Measurements from ENCODE around the gene HFM1.
"Not testable (repeated sequence)": the region's sequence is repeated elsewhere in the genome, so short reads cannot be mapped to it uniquely, and the experiment has no call there.

Gene HFM1, protein sequence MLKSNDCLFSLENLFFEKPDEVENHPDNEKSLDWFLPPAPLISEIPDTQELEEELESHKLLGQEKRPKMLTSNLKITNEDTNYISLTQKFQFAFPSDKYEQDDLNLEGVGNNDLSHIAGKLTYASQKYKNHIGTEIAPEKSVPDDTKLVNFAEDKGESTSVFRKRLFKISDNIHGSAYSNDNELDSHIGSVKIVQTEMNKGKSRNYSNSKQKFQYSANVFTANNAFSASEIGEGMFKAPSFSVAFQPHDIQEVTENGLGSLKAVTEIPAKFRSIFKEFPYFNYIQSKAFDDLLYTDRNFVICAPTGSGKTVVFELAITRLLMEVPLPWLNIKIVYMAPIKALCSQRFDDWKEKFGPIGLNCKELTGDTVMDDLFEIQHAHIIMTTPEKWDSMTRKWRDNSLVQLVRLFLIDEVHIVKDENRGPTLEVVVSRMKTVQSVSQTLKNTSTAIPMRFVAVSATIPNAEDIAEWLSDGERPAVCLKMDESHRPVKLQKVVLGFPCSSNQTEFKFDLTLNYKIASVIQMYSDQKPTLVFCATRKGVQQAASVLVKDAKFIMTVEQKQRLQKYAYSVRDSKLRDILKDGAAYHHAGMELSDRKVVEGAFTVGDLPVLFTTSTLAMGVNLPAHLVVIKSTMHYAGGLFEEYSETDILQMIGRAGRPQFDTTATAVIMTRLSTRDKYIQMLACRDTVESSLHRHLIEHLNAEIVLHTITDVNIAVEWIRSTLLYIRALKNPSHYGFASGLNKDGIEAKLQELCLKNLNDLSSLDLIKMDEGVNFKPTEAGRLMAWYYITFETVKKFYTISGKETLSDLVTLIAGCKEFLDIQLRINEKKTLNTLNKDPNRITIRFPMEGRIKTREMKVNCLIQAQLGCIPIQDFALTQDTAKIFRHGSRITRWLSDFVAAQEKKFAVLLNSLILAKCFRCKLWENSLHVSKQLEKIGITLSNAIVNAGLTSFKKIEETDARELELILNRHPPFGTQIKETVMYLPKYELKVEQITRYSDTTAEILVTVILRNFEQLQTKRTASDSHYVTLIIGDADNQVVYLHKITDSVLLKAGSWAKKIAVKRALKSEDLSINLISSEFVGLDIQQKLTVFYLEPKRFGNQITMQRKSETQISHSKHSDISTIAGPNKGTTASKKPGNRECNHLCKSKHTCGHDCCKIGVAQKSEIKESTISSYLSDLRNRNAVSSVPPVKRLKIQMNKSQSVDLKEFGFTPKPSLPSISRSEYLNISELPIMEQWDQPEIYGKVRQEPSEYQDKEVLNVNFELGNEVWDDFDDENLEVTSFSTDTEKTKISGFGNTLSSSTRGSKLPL (N-terminal part only)

GRCh38 chr1:91404151-91405012, at the start of gene HFM1:
Gene HFM1, minus strand, starts transcription at chr1:91404837. Its CDS starts 3,755 bp downstream, at chr1:91401082.
- DNase-seq = peak; percentile 31

GRCh38 chr1:91454136-91454535, 49.5 kb upstream of the HFM1 start:
- DNase-seq = no peak

- DNase-seq = no peak
These were observed 45.6 kb upstream of the HFM1 start for GRCh38 chr1:91450260-91450659.

DNA sequence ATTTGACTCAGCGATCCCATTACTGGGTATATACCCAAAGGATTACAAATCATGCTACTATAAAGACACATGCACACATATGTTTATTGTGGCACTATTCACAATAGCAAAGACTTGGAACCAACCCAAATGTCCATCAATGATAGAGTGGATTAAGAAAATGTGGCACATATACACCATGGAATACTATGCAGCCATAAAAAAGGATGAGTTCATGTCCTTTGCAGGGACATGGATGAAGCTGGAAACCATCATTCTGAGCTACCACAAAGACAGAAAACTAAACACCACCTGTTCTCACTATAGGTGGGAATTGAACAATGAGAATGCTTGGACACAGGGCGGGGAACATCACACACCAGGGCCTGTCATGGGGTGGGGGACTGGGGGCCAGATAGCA, 43.1 kb upstream of the HFM1 start:
- not testable (repeated sequence) for DNase-seq

- not testable (repeated sequence) for DNase-seq
These were observed 37.3 kb upstream of the HFM1 start for GRCh38 chr1:91441980-91442379.

GRCh38 chr1:91440847-91441246, 36.2 kb upstream of the HFM1 start:
- DNase-seq = no peak

GRCh38 chr1:91439016-91439415, 34.4 kb upstream of the HFM1 start:
- DNase-seq = no peak

DNA sequence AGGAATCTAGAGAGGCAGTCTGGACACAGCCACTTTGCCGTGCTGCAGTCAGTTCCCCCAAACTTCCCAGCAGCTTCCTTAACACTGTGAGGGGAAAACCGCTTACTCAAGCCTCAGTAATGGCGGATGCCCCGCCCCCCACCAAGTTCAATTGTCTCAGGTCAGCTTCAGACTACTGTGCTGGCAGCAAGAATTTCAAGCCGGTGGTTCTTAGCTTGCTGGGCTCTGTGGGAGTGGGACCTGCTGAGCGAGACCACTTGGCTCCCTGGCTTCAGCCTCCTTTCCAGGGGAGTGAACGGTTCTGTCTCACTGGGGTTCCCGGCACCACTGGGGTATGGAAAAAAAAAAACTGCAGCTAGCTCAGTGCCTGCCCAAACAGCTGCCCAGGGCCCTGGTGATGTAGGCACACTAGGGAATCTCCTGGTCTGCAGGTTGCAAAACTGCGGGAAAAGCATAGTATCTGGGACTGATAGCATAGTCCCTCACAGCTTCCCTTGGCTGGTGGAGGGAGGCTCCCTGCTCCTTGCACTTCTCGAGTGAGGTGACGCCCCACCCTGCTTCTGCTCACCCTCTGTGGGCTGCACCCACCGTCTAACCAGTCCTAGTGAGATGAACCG, 23.7 kb upstream of the HFM1 start:
- DNase-seq = no peak

GRCh38 chr1:91427741-91428140, 23.1 kb upstream of the HFM1 start:
- no peak for DNase-seq

GRCh38 chr1:91422523-91422922, 17.9 kb upstream of the HFM1 start:
- DNase-seq = not testable (repeated sequence)

DNA sequence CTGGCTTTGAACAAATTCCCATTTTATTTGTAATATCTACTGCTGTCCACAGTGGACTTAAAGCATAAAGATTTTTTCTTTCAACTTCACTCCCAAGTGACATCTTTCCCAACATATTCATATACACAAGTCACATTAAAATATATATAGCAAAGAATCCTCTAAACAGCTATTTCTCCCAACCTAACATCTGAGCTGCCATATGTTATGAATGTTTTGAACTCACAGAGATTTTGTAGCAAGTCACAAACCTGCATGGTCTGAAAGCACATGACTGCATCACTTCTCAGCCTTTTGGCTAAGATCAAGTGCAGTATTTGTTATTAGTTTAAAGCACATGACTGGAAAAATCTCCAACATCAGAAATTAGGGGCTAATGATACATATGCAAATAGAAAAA, 7.7 kb upstream of the HFM1 start:
- DNase-seq = no peak

DNA sequence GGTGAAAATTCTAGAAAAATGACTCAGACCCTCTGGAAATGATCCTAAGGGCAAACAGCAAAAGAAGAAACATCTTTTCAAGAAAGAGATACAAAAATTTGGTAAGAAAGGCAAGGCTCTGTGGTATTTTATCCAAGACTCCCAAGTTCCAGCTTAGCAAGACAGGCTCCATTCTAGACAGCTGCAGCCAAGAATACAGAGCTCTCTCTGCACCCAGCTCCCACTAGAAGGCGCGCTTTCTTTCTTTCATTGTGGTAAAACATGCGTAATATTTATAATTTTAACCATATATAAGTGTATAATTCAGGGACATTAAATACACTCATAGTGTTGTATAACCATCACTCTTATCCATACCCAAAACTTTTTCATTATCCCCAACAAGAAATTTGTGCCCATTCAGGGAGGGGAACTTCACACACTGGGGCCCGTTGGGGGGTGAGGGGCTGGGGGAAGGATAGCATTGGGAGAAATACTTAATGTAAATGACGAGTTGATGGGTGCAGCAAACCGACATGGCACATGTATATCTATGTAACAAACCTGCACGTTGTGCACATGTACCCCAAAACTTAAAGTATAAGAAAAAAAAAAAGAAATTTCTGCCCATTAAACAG, 2.2 kb upstream of the HFM1 start:
- DNase-seq = no peak

DNA sequence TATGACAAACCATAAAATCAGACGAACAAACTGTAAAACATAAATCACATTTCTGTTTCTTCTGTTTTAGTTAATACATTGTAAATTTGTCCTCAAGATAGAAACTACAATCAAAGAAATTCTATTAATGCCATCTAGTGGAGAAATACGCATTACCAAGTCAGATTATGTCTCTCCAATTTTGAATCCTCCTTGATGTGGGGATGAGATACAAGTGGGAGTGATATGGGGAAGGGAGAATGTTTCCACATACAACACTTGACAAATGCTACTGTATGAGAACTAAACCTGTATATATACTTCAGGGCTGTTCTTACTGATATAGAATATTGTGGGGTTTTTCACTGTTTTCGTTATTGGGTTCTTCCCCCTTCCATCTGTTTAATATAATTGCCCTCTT, 2.6 kb downstream of the HFM1 start:
- no peak for DNase-seq

DNA sequence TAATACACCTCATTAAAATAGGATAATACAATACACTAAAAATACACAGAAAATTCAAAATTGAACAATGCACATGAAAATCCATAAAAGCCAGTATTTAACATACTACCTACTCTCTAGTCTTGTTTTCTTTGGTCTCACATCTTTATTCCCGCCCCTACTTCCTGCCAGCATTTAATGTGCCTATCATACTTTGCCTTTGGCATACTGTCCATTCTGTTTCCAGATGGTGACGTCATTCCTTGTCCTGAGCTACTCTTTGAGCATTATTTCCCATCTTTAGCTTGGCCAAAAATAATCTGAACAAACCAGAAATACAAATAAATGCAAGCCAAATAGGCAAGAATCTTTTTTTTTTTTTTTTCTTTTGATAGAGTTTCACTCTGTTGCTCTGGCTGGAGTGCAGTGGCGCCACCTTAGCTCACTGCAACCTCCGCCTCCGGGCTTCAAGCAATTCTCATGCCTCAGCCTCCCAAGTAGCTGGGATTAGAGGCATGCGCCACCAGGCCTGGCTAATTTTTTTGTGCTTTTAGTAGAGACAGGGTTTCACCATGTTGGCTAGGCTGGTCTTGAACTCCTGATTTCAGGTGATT, 4.4 kb downstream of the HFM1 start:
- DNase-seq = no peak

- no peak for DNase-seq
These were observed 6.3 kb downstream of the HFM1 start for GRCh38 chr1:91398291-91398690.

DNA sequence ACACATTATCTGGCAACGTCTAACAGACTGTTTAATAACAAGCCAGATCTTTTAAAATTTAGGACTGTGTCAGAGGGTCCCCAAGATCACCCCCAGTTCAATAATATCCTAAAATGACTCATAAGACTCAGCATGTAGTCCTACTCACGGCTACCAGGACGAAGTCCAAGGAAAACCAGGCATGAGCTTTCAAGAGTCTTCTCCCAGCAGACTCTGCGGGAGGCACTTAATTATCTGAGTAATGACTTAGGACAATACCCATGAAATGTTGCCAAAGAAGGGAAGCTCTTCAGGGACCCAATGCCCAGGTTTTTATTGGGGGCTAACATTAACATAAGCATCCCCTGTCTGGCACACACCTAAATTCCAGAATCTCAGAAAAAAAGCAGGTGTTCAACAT, 7.0 kb downstream of the HFM1 start:
- no peak for DNase-seq

DNA sequence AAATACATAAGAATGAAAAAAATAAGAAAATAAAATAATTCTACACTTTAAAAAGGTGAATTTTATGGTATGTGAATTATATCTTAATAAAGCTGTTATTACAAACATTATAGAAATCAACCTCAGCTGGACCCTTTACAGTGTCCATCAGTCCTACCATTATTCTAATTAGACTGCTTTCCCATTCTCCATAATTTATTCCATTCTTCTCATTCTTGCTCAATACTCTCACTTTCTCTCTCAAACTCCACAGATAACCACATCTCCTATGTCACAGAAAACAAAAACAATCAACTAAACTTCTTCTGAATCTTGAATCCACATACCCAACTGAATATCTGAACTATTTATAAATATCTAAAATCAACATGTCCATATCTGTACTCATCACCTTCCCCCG, 11.6 kb downstream of the HFM1 start:
- DNase-seq = no peak

DNA sequence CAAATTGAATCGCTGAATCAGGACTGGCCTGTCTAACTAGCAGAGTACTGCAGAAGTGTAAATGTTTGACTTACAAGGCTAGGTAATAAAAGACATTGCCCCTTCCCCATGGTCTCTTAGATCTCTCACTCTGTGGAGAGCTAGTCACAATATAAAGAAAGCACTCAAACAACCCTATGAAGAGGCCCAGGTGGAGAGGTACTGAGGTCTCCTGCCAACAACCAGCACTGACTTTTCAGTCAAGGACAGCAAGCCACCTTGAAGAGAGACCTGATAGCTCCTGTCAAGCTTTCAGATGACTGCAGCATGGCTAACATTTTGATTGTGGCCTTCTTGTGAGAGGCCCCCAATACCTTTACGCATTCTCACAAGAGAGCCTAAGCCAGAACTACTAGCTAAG, 18.5 kb downstream of the HFM1 start:
- DNase-seq = no peak

DNA sequence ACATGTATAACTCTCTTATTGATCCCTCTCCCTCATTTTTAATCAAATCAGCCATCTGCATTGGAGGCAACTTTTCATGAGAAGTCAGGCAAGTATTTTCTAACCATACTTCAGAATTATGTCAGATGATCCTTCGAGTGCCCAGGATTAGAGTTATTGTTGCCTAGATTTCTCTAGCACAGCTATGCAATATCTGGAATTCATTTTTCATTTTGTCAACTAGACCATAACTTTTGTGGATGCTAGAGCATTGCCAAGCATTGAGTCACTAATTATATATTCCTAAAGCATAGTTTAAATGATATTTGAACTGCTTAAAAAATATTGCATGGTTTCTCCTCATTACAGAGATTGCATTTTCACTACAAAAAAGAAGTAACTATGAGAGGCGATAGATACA, 21.2 kb downstream of the HFM1 start:
- DNase-seq = no peak

DNA sequence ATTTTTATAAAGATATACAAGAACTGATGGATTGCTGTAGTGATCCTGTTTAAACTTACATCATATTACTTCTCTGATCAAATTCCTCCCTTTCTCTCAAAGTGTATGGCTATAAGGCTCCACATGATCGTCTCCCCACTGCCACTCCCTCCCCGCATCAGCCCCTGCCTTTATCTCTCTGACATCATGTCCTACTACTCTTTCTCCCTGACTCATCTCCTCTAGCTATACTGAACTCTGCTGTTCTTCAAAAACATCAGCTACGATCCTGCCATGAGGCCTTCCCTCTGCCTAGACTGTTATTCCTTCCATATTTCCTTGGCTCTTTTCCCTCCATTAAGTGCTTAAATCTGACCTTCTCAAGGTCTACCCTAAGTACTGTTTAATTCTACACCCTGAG, 22.8 kb downstream of the HFM1 start:
- DNase-seq = no peak

- DNase-seq = no peak
These were observed 30.6 kb downstream of the HFM1 start for GRCh38 chr1:91374086-91374485.

Data from NCI-H2081 treated with DMSO at 0.1 percent for 48 hours (cell line).